ENCODE measurements around the gene LRRN2.

- no peak for TF ChIP-seq POLR2A (IDR thresholded peaks at IDR 0.05; ENCODE audit: low read depth, low read length)
- TF ChIP-seq TAF1 (IDR thresholded peaks at IDR 0.05; ENCODE audit: low read depth, low read length): no peak
- TF ChIP-seq POLR2AphosphoS5 (IDR thresholded peaks at IDR 0.05; ENCODE audit: low read depth, low read length): no peak
Observed at GRCh38 chr1:204581759-204582158, 103.8 kb downstream of the LRRN2 start.

Measured in GM12891 (cell line).